Fibroblast of skin of right quadriceps (primary cell): ENCODE measurements around the gene CADM3.

Experiments used
- DNase-seq: peaks from one replicate; pipeline ENCODE4 v3.0.0-alpha.2; 2013

CADM3 gene

DNA sequence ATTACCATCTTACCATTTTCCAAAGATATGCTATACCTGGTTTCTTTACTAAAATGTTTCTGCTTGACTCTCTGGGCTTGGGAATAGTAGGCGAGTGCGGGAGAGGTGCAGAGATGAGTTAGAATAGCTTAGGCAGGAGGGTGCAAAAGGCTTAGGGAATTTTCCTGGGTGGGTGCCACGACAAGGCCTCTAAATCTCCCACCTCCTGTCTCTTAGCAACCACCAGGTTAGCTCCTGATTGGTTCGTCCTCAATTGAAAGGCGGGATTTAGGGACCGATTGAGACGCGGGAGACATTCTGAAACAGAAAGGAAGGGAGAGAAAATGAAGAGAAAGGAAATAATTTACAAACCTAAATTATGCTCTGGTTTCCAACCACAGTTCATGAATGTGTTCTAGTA, 36.4 kb downstream of the CADM3 start:
- DNase-seq, result no peak

DNA sequence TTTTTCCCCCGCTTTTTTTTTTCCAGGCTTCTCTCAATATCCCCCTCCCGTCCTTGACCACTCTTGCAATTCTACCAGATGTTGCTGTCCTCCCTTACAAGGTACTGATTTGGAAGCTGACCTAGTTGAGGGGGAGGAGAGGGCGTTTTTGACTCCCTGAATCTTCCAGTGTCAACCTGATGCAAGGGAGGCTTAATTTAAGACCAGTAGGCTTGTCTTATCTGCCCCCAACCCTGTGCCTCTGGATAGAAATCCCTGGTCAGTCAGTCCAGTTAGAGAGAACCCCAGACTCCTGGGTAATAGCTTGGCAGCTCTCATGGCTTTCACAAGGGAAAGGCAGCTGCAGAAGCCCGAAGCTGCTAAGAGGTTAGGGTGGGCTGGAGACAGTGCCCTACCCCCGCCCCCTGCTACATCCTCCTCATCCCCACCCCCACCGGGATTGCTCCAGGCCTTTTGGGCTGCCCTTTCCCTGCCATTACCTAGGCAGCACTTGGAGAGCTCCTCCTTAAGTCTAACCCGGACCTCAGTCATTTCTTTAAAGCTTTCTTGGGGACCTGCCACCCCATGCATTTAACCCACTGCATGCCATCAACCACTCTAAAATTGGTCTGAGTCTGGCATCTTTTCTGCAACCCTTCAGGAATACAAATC, 36.9 kb downstream of the CADM3 start:
- DNase-seq, result no peak

GRCh38 chr1:159209061-159209460, 37.6 kb downstream of the CADM3 start:
- no peak for DNase-seq

- DNase-seq, result peak; percentile 14
Observed at GRCh38 chr1:159211331-159212136, 40.1 kb downstream of the CADM3 start.

- DNase-seq, result no peak
Observed at GRCh38 chr1:159212596-159212995, 41.2 kb downstream of the CADM3 start.

DNA sequence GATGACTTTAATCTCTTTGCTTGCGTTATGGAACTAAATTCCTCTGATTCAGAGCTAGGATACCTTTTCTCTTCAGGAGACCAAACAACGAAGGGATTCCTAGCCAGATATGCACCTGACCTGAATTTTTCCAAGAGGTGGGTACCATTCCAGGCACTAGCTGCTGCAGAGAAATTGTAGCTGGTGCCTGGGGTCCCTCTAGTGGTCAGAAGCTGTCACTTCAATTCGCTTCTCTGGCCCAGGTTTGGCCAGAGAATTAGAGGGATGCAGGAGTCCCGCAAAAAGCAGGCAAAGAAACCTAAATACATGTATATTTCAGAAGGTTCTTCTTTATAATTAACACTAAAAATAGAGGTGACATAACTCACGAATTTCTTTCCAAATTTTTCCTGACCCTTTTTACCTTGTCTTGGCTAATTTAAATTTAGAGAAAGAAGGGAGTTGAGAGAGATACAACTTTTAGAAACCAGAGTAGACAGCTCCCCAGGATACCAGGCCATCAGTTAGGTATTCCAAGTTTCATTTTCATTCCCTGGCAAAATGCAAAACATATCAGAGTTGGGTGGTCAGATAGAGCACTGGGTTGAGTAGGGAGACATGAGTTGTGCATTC, 42.8 kb downstream of the CADM3 start:
- DNase-seq, result peak; percentile 18

DNA sequence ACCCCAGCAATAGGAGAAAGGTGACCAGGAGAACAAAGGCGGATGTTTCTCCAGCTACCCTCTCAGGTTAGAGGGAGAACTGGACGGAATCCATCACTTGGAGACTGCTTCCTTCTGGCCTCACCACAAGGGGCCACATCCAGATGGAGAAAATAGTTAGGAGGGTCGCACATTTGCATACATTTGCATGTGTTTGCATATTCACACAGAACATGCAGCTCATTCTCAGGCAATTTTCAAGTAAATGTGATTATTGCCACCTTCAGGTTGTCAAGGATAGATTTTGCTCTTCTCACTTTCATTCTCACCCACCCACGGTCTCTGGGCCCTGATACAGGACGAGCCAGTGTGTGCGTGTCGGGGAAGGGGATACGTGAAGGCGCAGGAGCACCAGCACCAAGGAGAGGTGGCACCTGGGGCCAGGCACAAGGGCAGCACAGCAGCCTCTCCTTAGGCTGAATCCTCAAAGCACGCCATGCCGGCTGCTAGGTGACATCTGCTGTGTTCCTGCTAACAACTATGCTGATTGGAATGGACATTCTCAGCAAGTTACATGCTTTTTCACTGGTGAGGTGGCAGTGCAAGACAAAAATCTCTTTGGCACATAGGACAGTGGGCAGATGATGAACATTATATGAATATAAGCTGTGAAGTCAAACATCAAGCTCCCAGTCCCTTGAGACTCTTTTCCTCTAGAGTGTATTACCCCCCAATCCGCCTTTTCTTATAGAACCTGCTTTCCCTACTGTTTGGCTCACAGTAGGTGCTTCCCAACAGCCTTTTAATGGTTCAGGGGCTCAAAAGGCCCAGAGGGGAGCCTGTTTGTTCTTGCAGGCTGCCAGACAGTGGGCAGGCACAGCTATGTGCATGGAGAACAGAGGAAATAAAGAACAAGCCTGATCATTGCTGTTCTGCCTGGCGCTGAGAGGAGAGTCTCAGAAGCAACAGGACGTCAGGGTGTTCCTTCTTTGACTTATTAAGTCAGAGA, 47.5 kb downstream of the CADM3 start:
- DNase-seq, result no peak

DNA sequence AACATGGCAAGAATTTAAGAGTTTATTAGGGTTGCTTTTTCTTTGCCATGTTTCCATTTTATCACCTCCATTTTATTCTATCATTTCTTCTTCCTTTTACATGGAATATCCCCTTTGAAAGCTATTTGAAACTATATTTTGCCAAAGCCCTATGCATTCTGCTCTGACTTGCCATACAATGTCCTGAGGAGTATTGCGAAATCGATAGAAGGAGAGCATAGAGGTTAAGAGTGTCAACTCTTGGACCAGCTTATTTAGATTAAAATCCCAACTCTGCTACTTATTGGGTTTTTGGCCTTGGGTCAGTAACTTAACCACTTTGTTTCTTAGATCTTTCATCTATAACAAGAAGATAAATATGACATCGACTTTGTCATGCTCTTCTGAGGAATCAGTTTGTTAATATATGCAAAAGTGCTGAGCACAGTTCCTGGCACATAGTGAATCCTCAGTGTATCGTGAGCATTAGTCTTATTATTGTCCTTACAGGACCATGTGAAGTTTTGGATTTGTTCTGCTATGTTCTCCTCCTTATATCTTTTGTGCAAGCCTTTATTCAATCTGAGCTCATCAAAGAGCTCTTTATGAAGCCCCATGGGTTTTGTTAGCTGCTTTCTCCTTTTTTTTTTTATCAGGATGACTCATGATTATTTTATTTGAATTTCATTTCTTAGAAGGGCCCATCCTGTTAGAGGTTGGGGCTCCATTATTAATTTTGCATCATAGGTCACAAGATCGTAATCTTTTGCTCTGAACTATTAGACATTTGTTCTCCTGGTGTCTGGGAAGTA, 50.9 kb downstream of the CADM3 start:
- no peak for DNase-seq

DNA sequence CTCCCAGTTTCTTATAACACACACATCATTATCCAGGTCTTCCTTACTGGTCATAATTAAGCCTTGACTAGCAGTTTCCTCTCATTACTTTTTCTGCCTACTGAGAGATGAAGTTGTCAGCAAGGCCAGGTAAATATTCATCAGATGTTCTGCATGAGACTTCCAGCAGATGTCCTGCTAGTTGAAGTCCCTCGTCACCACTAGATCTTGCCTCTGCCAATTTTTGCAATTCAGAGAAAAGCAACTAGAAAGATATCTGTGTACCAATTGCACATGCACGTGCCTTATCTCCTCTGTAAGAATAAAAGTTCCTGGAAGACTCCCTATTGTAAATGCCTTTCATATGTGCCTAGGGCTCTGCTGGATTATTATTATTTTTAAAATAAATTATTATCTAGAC, 51.6 kb downstream of the CADM3 start:
- DNase-seq, result no peak

DNA sequence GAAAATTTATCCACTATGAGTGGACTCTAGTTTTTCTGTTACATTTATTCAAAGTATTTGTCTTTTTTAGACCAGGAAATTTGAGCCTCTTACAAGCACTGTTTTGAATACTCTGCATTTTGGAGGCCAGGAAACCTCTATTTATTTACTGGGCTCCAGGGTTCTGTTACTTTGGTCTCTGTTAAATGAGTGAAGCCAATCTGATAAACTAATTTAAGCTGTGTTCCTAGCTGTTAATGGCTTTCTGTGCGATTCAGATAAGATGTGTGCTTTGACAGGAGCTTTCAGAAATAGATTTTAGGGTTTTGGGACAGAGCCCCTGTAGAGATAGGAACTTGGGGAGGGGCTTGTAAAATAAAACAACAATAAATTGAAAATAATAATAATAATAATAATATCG, 57.1 kb downstream of the CADM3 start:
- DNase-seq, result no peak

DNA sequence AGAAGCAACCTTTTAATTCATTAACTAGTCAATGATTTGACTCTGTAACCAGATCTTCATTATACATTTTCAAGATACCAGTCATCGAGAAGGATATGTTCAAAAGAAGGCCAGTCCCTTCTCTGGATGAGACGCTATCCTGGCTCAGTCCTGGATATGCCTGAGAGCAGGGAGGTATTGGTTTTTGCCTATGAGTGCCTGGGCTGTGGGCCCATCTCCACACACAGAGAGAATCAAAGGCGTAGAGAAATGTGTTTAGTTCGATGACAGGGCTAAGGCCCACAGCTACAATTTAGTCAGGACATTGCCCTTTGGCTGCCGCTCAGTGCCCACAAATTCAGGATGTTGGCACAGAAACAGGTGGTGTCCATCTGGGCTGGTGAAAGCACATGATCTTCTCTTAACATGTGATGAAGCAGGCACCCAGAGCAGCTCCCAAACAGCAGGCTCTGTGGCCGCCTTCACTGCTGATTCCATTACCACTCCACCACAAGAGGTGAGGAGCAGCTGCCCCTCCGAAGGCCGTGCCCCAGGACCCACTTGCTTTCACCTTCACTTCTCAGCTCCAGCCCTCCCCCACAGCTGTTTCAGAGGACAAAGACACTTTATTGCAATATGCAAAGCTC, 58.0 kb downstream of the CADM3 start:
- DNase-seq, result no peak

GRCh38 chr1:159229896-159230295, 58.5 kb downstream of the CADM3 start:
- DNase-seq, result no peak

- DNase-seq, result no peak
Observed at GRCh38 chr1:159239551-159240220, 68.3 kb downstream of the CADM3 start.

GRCh38 chr1:159247266-159247665, 75.9 kb downstream of the CADM3 start:
- no peak for DNase-seq

GRCh38 chr1:159248311-159248710, 76.9 kb downstream of the CADM3 start:
- no peak for DNase-seq

DNA sequence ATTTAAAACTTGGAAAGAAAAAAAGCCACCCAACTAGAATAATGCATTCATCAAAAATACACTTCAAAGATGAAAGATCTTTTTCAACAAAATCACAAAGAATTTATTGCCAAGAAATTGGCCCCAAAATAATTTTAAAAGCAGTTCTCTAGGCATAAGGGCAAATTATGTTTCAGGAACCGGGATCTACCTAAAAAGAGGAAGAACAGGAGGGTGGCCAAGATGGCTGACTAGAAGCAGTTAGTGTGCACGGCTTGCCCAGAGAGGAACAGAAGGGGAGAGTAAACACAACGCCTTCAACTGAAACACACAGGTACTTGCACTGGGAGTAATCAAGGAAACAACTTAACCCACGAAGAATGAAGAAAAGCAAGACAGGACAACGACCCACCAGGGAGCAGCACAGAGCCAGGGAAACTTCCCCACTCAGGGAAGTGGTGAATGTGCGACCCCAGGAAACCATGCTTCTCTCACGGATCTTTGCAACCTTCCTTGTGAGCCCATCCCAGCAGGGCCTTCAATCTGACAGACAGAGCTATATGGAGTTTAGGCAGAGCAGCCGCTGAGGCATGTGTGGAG, 79.3 kb downstream of the CADM3 start:
- DNase-seq, result no peak
